ENCODE measurements around the gene ZBTB14.

ZBTB14 gene

GRCh38 chr18:5303636-5304035, 8.1 kb upstream of the ZBTB14 start:
- H3K4me1 ChIP-seq (ENCODE audit: control insufficient read depth, insufficient read depth, low read length): peaks cover 2% of the 10 kb centered on the region
- no peaks in the 10 kb centered on the region for H3K27me3 ChIP-seq (ENCODE audit: control insufficient read depth, insufficient read depth, low read length)
- no peaks in the 10 kb centered on the region for H3K9me3 ChIP-seq (ENCODE audit: control insufficient read depth, insufficient read depth, low read length)
- no peak overlapping the region for H3K4me3 ChIP-seq (ENCODE audit: low read depth, low read length)
- no peak overlapping the region for H3K9ac ChIP-seq (ENCODE audit: low read depth, low read length)
- no peaks in the 10 kb centered on the region for H3K36me3 ChIP-seq (ENCODE audit: control insufficient read depth, insufficient read depth, low read length)

GRCh38 chr18:5302606-5303005, 7.1 kb upstream of the ZBTB14 start:
- peaks cover 6% of the 10 kb centered on the region for H3K27me3 ChIP-seq (ENCODE audit: control insufficient read depth, insufficient read depth, low read length)
- H3K36me3 ChIP-seq (ENCODE audit: control insufficient read depth, insufficient read depth, low read length): no peaks in the 10 kb centered on the region
- no peak overlapping the region for H3K4me3 ChIP-seq (ENCODE audit: low read depth, low read length)
- no peaks in the 10 kb centered on the region for H3K9me3 ChIP-seq (ENCODE audit: control insufficient read depth, insufficient read depth, low read length)
- no peak overlapping the region for H3K9ac ChIP-seq (ENCODE audit: low read depth, low read length)
- H3K4me1 ChIP-seq (ENCODE audit: control insufficient read depth, insufficient read depth, low read length): peaks cover 2% of the 10 kb centered on the region

GRCh38 chr18:5300476-5301010, 5.0 kb upstream of the ZBTB14 start:
- no peak overlapping the region for H3K9ac ChIP-seq (ENCODE audit: low read depth, low read length)
- peaks cover 6% of the 10 kb centered on the region for H3K4me1 ChIP-seq (ENCODE audit: control insufficient read depth, insufficient read depth, low read length)
- H3K27me3 ChIP-seq (ENCODE audit: control insufficient read depth, insufficient read depth, low read length): peaks cover 13% of the 10 kb centered on the region
- H3K9me3 ChIP-seq (ENCODE audit: control insufficient read depth, insufficient read depth, low read length): no peaks in the 10 kb centered on the region
- no peak overlapping the region for H3K4me3 ChIP-seq (ENCODE audit: low read depth, low read length)
- no peaks in the 10 kb centered on the region for H3K36me3 ChIP-seq (ENCODE audit: control insufficient read depth, insufficient read depth, low read length)

- H3K9me3 ChIP-seq (ENCODE audit: control insufficient read depth, insufficient read depth, low read length): no peaks in the 10 kb centered on the region
Measured at GRCh38 chr18:5298156-5298852, 2.8 kb upstream of the ZBTB14 start.

GRCh38 chr18:5297597-5297996, 2.1 kb upstream of the ZBTB14 start:
- H3K27me3 ChIP-seq (ENCODE audit: control insufficient read depth, insufficient read depth, low read length): peaks cover 13% of the 10 kb centered on the region
- H3K9me3 ChIP-seq (ENCODE audit: control insufficient read depth, insufficient read depth, low read length): no peaks in the 10 kb centered on the region
- H3K36me3 ChIP-seq (ENCODE audit: control insufficient read depth, insufficient read depth, low read length): no peaks in the 10 kb centered on the region
- H3K4me1 ChIP-seq (ENCODE audit: control insufficient read depth, insufficient read depth, low read length): peaks cover 11% of the 10 kb centered on the region
- H3K4me3 ChIP-seq (ENCODE audit: low read depth, low read length): no peak overlapping the region
- no peak overlapping the region for H3K9ac ChIP-seq (ENCODE audit: low read depth, low read length)

More at GRCh38 chr18:5298156-5298852, 2.8 kb upstream of the ZBTB14 start:
- peaks cover 13% of the 10 kb centered on the region for H3K27me3 ChIP-seq (ENCODE audit: control insufficient read depth, insufficient read depth, low read length)
- no peaks in the 10 kb centered on the region for H3K36me3 ChIP-seq (ENCODE audit: control insufficient read depth, insufficient read depth, low read length)
- peaks cover 11% of the 10 kb centered on the region for H3K4me1 ChIP-seq (ENCODE audit: control insufficient read depth, insufficient read depth, low read length)
- H3K9ac ChIP-seq (ENCODE audit: low read depth, low read length): no peak overlapping the region
- no peak overlapping the region for H3K4me3 ChIP-seq (ENCODE audit: low read depth, low read length)

GRCh38 chr18:5296706-5297320, 1.3 kb upstream of the ZBTB14 start:
- Histone ChIP-seq H3K27me3 (ENCODE audit: control insufficient read depth, insufficient read depth, low read length) (peaks cover 13% of the 10 kb centered on the region), H3K9me3 (ENCODE audit: control insufficient read depth, insufficient read depth, low read length) (no peaks in the 10 kb centered on the region), H3K4me1 (ENCODE audit: control insufficient read depth, insufficient read depth, low read length) (peaks cover 11% of the 10 kb centered on the region), H3K36me3 (ENCODE audit: control insufficient read depth, insufficient read depth, low read length) (no peaks in the 10 kb centered on the region), H3K9ac (ENCODE audit: low read depth, low read length) (peak overlapping the region; percentile 72), H3K4me3 (ENCODE audit: low read depth, low read length) (peak overlapping the region; percentile 77)

GRCh38 chr18:5295981-5296705, 617 bp upstream of the ZBTB14 start:
- H3K9me3 ChIP-seq (ENCODE audit: control insufficient read depth, insufficient read depth, low read length): no peaks in the 10 kb centered on the region
- H3K4me3 ChIP-seq (ENCODE audit: low read depth, low read length): peak overlapping the region; percentile 77
- peaks cover 11% of the 10 kb centered on the region for H3K4me1 ChIP-seq (ENCODE audit: control insufficient read depth, insufficient read depth, low read length)
- H3K9ac ChIP-seq (ENCODE audit: low read depth, low read length): peak overlapping the region; percentile 72
- H3K36me3 ChIP-seq (ENCODE audit: control insufficient read depth, insufficient read depth, low read length): peaks cover 6% of the 10 kb centered on the region
- H3K27me3 ChIP-seq (ENCODE audit: control insufficient read depth, insufficient read depth, low read length): peaks cover 13% of the 10 kb centered on the region

GRCh38 chr18:5294457-5295230, 882 bp downstream of the ZBTB14 start:
- Histone ChIP-seq H3K27me3 (ENCODE audit: control insufficient read depth, insufficient read depth, low read length) (peaks cover 13% of the 10 kb centered on the region), H3K36me3 (ENCODE audit: control insufficient read depth, insufficient read depth, low read length) (peaks cover 10% of the 10 kb centered on the region), H3K4me1 (ENCODE audit: control insufficient read depth, insufficient read depth, low read length) (peaks cover 11% of the 10 kb centered on the region), H3K4me3 (ENCODE audit: low read depth, low read length) (peak overlapping the region; percentile 86), H3K9ac (ENCODE audit: low read depth, low read length) (peak overlapping the region; percentile 83), H3K9me3 (ENCODE audit: control insufficient read depth, insufficient read depth, low read length) (no peaks in the 10 kb centered on the region)

GRCh38 chr18:5294113-5294456, 1.4 kb downstream of the ZBTB14 start:
- Histone ChIP-seq H3K9me3 (ENCODE audit: control insufficient read depth, insufficient read depth, low read length) (no peaks in the 10 kb centered on the region), H3K27me3 (ENCODE audit: control insufficient read depth, insufficient read depth, low read length) (peaks cover 13% of the 10 kb centered on the region), H3K36me3 (ENCODE audit: control insufficient read depth, insufficient read depth, low read length) (peaks cover 10% of the 10 kb centered on the region), H3K4me3 (ENCODE audit: low read depth, low read length) (peak overlapping the region; percentile 86), H3K4me1 (ENCODE audit: control insufficient read depth, insufficient read depth, low read length) (peaks cover 11% of the 10 kb centered on the region), H3K9ac (ENCODE audit: low read depth, low read length) (peak overlapping the region; percentile 83)

GRCh38 chr18:5288517-5288935, 7.0 kb downstream of the ZBTB14 start:
- Histone ChIP-seq H3K36me3 (ENCODE audit: control insufficient read depth, insufficient read depth, low read length) (peaks cover 10% of the 10 kb centered on the region), H3K4me3 (ENCODE audit: low read depth, low read length) (no peak overlapping the region), H3K27me3 (ENCODE audit: control insufficient read depth, insufficient read depth, low read length) (no peaks in the 10 kb centered on the region), H3K9ac (ENCODE audit: low read depth, low read length) (no peak overlapping the region), H3K9me3 (ENCODE audit: control insufficient read depth, insufficient read depth, low read length) (no peaks in the 10 kb centered on the region), H3K4me1 (ENCODE audit: control insufficient read depth, insufficient read depth, low read length) (peaks cover 14% of the 10 kb centered on the region)

- peaks cover 10% of the 10 kb centered on the region for H3K36me3 ChIP-seq (ENCODE audit: control insufficient read depth, insufficient read depth, low read length)
- H3K9ac ChIP-seq (ENCODE audit: low read depth, low read length): no peak overlapping the region
- H3K4me3 ChIP-seq (ENCODE audit: low read depth, low read length): no peak overlapping the region
- no peaks in the 10 kb centered on the region for H3K9me3 ChIP-seq (ENCODE audit: control insufficient read depth, insufficient read depth, low read length)
- H3K4me1 ChIP-seq (ENCODE audit: control insufficient read depth, insufficient read depth, low read length): peaks cover 14% of the 10 kb centered on the region
- H3K27me3 ChIP-seq (ENCODE audit: control insufficient read depth, insufficient read depth, low read length): no peaks in the 10 kb centered on the region
Measured at GRCh38 chr18:5287854-5288253, 7.7 kb downstream of the ZBTB14 start.

All from iPS-15b (cell line).